HEK293T (cell line): ENCODE results near the gene IL1F10.
A peak's percentile ranks its signal among the peaks of the same experiment; 100 is the strongest.

Experiments
- CTCF ChIA-PET: fragments of 350-600 bp; formaldehyde crosslinking; extraction: SDS; loops from one replicate; lab custom pipeline; 2021; ENCODE audit warnings: antibody characterized with exemption, inconsistent platforms; lab: Yijun Ruan, JAX
- POLR2A ChIA-PET: fragments of 350-600 bp; formaldehyde crosslinking; extraction: SDS; loops from one replicate; lab custom pipeline; 2020; ENCODE audit warnings: antibody characterized with exemption, inconsistent platforms; lab: Yijun Ruan, JAX
- DNase-seq: peaks from one replicate; pipeline ENCODE4 v3.0.0; 2012; ENCODE audit warnings: mixed read lengths; ENCODE audit errors: extremely low spot score
- ARNT ChIP-seq: fragments of 450-650 bp; IDR thresholded peaks from 2 replicates; pipeline ENCODE4 v1.6.1; 2017; ENCODE audit warnings: mild to moderate bottlenecking
- BHLHE40 ChIP-seq: fragments of 450-650 bp; IDR thresholded peaks from 2 replicates; pipeline ENCODE4 v1.6.1; 2016; ENCODE audit warnings: mild to moderate bottlenecking, moderate library complexity, borderline replicate concordance
- CTBP1 ChIP-seq: fragments of 450-650 bp; IDR thresholded peaks from 2 replicates; pipeline ENCODE4 v1.6.1; 2016; ENCODE audit warnings: borderline replicate concordance
- ELF4 ChIP-seq: fragments of 450-650 bp; IDR thresholded peaks from 2 replicates; pipeline ENCODE4 v1.6.1; 2017; ENCODE audit warnings: antibody characterized with exemption
- FOXA1 ChIP-seq: fragments of 450-650 bp; IDR thresholded peaks from 2 replicates; pipeline ENCODE4 v1.6.1; 2016; ENCODE audit warnings: mild to moderate bottlenecking
- FOXK2 ChIP-seq: fragments of 450-650 bp; IDR thresholded peaks from 2 replicates; pipeline ENCODE4 v1.6.1; 2016; ENCODE audit warnings: mild to moderate bottlenecking
- FOXM1 ChIP-seq: fragments of 450-650 bp; IDR thresholded peaks from 2 replicates; pipeline ENCODE4 v1.6.1; 2017; ENCODE audit warnings: mild to moderate bottlenecking, borderline replicate concordance
- HDGF ChIP-seq: fragments of 450-650 bp; IDR thresholded peaks from 2 replicates; pipeline ENCODE4 v1.6.1; 2017; ENCODE audit warnings: antibody characterized with exemption, borderline replicate concordance
- L3MBTL2 ChIP-seq: fragments of 450-650 bp; conservative IDR thresholded peaks from 2 replicates; pipeline ENCODE4 v1.6.1; 2016; ENCODE audit warnings: mild to moderate bottlenecking
- LEF1 ChIP-seq: fragments of 450-650 bp; IDR thresholded peaks from 2 replicates; pipeline ENCODE4 v1.6.1; 2017; ENCODE audit warnings: mild to moderate bottlenecking, borderline replicate concordance
- NFRKB ChIP-seq: fragments of 450-650 bp; IDR thresholded peaks from 2 replicates; pipeline ENCODE4 v1.6.1; 2016; ENCODE audit warnings: mild to moderate bottlenecking, moderate library complexity
- PKNOX1 ChIP-seq: fragments of 450-650 bp; IDR thresholded peaks from 2 replicates; pipeline ENCODE4 v1.6.1; 2016
- SP1 ChIP-seq: fragments of 450-650 bp; IDR thresholded peaks from 2 replicates; pipeline ENCODE4 v1.6.1; 2017
- SUZ12 ChIP-seq: fragments of 450-650 bp; IDR thresholded peaks from 2 replicates; pipeline ENCODE4 v1.6.1; 2016; ENCODE audit warnings: mild to moderate bottlenecking
- TARDBP ChIP-seq: fragments of 450-650 bp; IDR thresholded peaks from 2 replicates; pipeline ENCODE4 v1.6.1; 2016
- ZNF384 ChIP-seq: fragments of 450-650 bp; IDR thresholded peaks from 2 replicates; pipeline ENCODE4 v1.6.1; 2016

Gene IL1F10

GRCh38 chr2:113039719-113040118, 28.1 kb upstream of the IL1F10 start:
- TF ChIP-seq BHLHE40 (no peak), HDGF (no peak), SUZ12 (no peak), FOXK2 (no peak), FOXM1 (no peak), CTBP1 (no peak), SP1 (no peak), ELF4 (no peak)
- ChIA-PET POLR2A (no interaction called here), CTCF (no interaction called here)
- DNase-seq = no peak

- peak; percentile 15 for DNase-seq
- POLR2A ChIA-PET = no interaction called here
- CTCF ChIA-PET = no interaction called here
These were observed 25.9 kb upstream of the IL1F10 start for GRCh38 chr2:113041871-113042270.

GRCh38 chr2:113046465-113046864, 21.3 kb upstream of the IL1F10 start:
- TF ChIP-seq SP1 (no peak), CTBP1 (no peak), ELF4 (no peak), SUZ12 (no peak), FOXK2 (no peak), ARNT (no peak), ZNF384 (no peak), FOXM1 (no peak), PKNOX1 (no peak), TARDBP (no peak)
- ChIA-PET CTCF (no interaction called here), POLR2A (no interaction called here)
- DNase-seq = no peak

More at GRCh38 chr2:113041871-113042270, 25.9 kb upstream of the IL1F10 start:
- no peak for TF ChIP-seq SUZ12

- no peak for DNase-seq
- TF ChIP-seq ELF4 (no peak), FOXM1 (no peak), HDGF (no peak)
- CTCF ChIA-PET = no interaction called here
- POLR2A ChIA-PET = no interaction called here
These were observed 16.6 kb upstream of the IL1F10 start for GRCh38 chr2:113050921-113051895.

GRCh38 chr2:113052396-113052917, 15.3 kb upstream of the IL1F10 start, which contains the start of gene IL36B:
Gene IL36B (minus strand): TSS chr2:113052867.
- ChIA-PET POLR2A (no interaction called here), CTCF (no interaction called here)
- DNase-seq = no peak
- no peak for TF ChIP-seq ARNT
- TF ChIP-seq TARDBP = no peak
- no peak for TF ChIP-seq ELF4
- TF ChIP-seq ZNF384 = no peak
- TF ChIP-seq FOXM1 = no peak
- no peak for TF ChIP-seq FOXK2
- TF ChIP-seq CTBP1 = no peak
- no peak for TF ChIP-seq L3MBTL2
- no peak for TF ChIP-seq FOXA1

- TF ChIP-seq FOXK2 (no peak), L3MBTL2 (no peak), CTBP1 (no peak), NFRKB (no peak), SUZ12 (no peak), PKNOX1 (no peak), TARDBP (no peak), ARNT (no peak), HDGF (no peak), FOXA1 (no peak)
- no peak for DNase-seq
- POLR2A ChIA-PET = no interaction called here
- CTCF ChIA-PET = no interaction called here
These were observed 14.1 kb upstream of the IL1F10 start for GRCh38 chr2:113053666-113054065.

- DNase-seq = no peak
- TF ChIP-seq BHLHE40 (no peak), HDGF (no peak), TARDBP (no peak), SUZ12 (no peak), LEF1 (no peak), ZNF384 (no peak), CTBP1 (no peak), FOXK2 (no peak), FOXA1 (no peak), PKNOX1 (no peak), L3MBTL2 (no peak), NFRKB (no peak), ARNT (no peak), SP1 (no peak)
- CTCF ChIA-PET = no interaction called here
- POLR2A ChIA-PET = no interaction called here
These were observed 13.7 kb upstream of the IL1F10 start for GRCh38 chr2:113054066-113054465.
